G401.6 (cell line): ENCODE results near the gene NAA35.
"Not testable (repeated sequence)": the region's sequence is repeated elsewhere in the genome, so short reads cannot be mapped to it uniquely, and the experiment has no call there.

Source experiments
- FAIRE-seq: peaks from 2 replicates; lab custom pipeline; 2012; peaks lifted over from hg19 to GRCh38; lab: Jason Lieb, UNC

The NAA35 gene

DNA sequence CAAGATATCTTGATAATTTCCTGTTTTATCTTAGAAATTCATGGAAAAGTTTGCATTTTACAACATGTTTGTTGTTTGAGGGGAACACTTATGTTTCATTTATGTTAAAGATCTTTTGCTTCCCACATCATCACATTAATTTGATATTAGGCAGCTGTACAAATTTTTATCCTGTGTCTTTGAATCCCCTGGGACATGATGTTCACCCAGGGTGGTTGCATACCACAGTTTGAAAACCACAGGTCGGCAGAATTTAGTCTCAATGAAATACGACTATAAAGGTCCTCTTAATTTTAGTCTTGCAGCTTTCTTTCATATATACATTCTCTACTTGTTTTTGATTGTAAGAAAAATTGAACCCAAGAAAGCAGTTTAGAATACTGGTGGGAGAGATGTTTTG, 3.7 kb downstream of the NAA35 start:
- FAIRE-seq: no peak

DNA sequence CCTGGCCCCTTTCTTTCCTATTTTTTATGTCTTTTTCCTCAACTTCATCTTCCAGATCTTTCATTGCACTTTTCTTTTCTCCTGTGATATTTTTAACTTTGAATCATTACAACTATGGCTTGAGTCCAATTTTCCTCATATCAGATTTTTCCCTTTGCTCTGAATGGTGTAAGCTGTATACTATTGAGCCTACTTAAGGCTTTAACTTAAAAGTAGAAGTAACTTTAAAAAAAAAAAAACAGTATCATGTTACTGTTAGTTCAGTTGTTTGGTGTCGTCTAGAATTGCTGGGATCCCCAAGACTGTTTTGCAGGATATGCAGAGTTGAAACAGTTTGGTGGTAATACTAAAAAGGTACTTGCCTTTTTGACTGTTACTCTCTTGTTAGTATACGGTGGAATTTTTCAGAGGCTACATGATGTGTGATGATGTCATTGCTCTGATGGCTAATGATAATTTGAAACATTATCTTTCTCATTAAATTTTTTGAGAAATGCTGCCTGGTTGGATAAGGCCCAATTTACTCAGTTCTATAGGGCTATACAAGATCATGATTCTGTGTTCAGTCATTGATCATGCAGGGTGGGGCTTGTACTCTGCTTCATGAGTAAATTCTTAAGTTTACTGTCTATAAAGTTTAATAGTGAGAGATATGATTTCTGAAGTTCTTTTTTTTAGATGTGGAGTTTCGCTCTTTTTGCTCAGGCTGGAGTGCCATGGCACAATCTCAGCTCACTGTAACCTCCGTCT, 8.8 kb downstream of the NAA35 start:
- no peak for FAIRE-seq

DNA sequence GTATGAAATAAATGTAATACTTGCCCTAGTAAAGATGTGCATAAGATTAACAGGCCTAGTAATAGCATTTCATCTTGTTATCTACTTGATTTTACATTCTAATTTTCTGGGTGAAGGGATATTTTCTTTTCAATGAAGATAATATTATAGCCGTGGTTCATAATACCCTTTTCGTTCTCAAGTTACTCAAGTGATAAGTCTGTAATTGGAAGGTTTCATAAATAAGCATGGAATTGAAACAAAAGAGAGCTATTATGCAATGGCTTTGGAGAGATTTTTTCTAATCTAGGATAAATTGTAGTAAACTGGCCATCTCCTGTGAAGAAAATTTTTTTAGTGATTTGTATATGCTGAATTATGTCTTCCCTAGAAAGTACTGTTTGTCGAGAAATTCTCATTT, 19.0 kb downstream of the NAA35 start:
- no peak for FAIRE-seq

DNA sequence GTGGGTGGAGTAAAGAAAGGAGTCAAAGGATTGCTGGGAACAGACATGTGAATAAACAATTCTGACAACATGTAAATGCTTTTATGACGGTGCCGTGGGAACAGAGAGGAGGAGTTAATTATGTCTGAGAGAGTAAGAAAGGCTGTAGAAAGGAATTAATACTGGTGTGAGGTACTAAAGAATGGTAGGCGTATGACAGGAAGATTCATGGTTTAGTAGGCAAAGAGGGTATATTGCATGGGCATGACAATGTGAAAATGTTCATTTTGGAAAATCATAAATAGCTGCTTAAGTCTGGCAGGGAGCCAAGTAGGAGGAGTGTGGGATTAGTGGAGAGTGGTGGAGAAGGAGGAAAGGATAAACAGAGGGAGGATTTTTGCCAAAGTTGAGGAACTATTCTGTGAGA, 19.7 kb downstream of the NAA35 start:
- FAIRE-seq: no peak

DNA sequence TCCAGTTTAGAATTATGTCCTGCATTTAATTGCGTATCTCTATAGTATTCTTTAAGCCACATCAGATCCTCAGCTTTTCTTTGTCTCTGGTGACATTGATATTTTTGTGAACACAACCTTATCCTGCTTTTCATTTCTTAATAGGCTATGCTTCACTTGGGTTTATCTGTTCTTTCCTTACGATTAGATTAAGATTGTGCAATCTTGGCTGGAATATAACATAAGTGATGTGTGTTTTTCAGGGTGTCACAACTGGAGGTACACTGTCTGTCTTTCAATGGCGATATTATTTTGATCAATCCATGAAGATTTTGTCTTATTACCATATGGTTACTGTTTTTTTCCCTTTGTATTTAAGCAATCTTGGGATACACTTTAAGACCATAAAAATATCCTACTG, 23.6 kb downstream of the NAA35 start:
- no peak for FAIRE-seq

DNA sequence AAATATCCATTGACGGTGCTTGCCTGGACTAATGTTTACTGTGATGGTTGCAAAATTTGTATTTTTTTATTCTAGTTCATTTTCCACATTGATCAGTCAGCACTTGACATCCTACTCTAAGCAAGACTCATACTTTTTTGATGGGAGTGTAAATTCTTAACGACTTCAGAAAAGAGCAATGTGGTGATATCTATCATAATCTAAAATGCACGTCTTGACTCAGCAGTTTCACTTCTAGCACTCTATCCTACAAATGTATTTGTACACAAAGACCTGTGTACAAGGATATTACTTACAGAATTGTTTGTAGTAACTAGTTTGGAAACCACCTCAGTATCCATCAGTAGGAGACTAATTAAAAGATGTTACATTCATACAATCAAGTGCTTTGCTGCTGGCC, 24.0 kb downstream of the NAA35 start:
- no peak for FAIRE-seq

DNA sequence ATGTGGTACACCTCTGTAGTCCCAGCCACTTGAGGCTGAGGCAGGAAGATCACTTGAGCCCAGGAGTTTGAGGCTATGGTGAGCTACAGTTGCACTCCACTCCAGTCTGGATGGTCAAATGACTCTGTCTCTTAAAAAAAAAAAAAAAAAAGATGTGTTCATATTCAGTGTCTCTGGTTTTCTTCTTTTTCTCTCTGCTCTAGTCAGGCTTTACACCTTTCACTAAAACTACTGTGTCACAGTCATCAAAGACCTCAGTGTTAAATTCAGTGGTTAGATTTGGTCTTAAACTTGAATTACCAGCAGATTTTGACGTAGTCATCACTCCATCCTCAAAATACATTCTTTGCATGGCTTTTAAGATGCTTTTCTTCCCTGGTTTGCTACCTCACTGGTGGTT, 28.8 kb downstream of the NAA35 start:
- no peak for FAIRE-seq

DNA sequence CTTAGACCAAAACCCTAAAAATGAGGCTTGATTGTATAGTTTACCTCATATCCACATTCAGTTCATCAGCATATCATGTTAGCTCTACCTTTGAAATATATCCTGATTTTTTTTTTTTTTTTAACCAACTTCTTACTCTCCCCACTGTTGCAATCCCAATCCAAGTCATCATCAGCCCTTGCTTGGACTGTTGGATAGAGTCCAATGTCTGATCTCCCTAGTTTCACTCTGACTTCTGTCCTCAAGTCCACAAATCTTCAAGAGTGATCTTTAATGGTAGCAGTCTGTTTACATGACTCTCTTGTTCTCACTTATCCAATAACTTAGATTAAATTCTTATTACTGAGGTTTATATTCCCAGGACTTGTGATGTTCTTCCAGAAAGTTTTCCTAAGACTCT, 30.8 kb downstream of the NAA35 start:
- FAIRE-seq: no peak

DNA sequence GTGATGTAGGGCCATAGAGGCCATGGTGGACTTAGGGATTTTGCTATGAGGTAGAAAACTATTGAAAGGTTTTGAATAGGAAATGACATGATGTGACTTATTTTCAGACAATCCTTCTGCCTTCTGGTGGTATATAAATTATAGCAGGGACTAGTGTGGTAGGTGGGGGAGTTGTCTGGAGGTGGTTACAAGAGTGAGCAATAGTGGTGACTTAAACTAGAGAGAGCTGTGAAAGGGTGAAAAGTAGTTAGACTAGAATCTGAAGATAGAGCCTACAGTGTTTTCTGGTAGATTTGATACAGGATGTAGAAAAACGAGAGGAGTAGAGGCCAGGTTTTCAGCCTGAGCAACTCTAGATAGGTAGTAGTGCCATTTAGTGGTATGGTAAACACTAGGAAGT, 32.3 kb downstream of the NAA35 start:
- FAIRE-seq: no peak

DNA sequence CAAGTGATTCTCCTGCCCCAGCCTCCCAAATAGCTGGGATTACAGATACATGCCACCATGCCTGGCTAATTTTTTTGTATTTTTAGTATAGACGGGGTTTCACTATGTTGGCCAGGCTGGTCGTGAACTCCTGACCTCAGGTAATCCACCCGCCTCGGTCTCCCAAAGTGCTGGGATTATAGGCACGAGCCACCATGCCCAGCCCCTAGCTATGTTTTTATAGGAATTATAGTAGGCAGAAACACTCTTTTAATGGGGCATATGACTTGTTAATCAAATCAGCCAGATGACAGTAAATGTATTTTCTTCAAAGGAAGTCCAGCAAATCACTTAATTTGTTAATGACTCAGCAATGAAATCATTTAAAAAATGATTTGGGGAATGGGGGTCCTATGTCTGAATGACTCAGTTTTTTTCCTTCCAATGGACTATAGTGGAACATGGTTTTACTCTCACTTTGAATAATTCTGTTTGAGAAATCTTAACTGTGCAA, 33.2 kb downstream of the NAA35 start:
- FAIRE-seq: not testable (repeated sequence)

DNA sequence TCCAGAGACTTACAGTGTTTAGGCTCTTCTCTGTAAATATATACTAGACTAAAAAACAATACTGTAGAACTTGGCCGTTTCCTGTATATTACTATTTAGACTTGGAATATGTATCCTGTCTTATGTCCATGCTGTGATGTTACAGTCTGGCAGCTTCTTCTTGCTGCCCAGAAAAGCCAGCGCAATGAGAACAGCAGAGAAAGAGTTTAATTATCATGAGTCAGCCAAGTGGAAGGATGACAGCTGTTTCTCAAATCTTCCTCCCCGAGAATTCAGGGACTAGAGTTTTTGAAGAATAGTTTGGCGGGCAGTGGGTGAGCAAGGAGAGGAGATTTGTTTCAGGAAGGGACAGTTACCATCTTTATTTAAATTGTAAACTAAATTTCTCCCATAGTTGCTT, 37.5 kb downstream of the NAA35 start:
- FAIRE-seq: no peak

DNA sequence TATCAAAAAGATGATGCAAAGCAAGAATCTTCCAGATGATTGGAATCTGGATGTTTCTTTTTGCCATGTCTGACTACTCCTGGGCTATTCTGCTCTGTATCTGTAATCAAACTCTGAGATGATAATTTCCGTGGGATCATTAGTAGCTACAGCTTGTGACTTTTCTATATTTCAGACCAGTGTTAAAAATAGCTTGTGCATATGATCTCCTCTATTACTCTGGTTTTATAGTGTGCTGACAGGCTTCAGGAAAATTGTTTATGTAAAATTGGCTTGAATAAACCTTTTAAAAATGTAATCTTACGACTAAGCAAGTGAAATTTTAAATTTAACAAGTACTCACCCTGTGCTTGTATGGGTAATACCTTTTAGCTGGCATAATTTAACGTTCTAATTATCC, 40.4 kb downstream of the NAA35 start:
- no peak for FAIRE-seq

DNA sequence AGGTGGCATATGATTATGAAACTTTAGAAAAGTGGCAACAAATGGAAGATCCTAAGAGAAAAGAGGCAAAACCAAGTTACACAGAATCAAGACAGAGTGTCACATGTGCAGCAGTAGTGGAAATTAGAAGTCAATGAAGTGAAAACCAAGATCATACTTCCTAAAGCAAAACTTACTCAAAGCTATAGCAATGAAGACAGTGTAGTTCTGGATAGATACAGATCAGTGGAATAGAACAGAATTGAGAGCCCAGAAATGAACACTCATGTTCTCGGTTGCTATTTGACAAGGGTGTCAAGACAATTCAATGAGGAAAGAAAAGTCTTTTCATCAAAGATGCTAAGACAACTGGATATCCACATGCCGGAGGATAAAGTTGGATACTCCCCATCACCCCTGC, 43.5 kb downstream of the NAA35 start:
- FAIRE-seq: no peak

DNA sequence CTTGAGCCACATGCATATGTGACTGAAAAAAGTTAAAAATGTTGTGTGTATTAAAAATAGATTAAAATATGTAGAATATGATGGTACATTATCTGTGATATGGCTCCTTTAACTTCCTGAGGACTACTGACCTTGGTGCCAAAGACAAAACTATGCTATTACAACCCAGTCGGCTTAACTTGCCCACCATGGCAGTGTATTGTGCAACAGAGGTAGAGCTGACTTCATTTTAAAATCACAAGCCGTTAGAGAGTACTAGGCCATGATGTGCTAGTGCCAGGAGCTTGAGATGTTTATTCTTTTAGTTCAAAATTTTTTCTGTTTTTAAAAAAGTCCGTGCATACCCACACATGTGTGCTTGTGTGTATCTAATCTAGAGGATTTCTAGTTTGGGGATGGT, 46.3 kb downstream of the NAA35 start:
- FAIRE-seq: no peak

DNA sequence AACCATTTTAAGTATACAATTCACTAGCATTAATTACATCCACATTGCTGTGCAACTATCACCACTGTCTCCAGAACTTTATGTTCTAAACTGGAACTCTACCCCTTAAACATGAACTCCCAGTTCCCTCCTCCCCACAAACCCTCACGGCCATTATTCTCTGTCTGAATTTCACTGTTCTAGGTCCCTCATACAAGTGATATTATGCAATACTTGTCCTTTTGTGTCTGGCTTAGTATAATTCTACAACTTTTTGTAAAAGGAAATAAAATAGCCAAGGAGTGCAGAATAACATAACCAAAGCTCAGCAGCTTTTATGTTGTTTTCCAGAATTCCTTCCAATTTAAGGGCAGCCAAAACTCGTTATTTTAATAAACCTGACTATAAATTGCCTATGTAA, 53.2 kb downstream of the NAA35 start:
- no peak for FAIRE-seq

DNA sequence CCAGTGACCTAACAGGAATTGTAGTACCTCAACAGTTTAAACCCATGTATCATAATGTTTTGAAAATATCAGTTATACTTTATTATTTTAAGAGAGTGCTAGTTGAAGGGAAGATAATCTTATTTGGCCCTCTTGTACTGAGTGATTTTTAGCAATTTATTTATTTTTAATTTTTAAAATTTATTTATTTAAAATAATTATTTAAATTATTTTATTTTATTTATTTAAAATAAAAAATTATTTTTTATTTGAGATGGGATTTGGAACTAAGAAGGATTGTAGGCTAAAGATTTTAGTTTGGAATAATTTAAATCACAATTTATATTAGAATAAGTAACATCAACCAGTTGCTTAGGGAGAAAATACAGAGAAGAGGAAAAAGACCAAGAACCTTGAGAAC, 54.2 kb downstream of the NAA35 start:
- peak; percentile 95 for FAIRE-seq

DNA sequence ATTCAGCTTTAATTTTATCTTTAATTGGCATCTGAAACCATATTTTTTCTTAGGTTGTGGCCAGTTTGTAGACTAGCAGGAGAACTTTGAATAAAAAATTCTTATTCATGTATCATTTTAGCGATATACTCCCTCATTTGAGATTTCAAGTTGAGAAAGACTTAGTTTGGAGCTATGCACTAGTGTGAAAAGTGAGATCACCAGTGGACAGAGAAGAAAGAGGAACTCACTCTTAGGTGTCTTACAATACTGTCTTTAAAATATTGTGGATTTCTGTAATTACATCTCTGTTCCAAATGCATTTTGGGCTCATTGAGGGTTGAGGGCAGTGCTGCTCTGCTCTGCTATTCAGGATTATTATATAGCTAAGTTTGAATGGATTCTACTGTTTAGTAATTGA, 54.7 kb downstream of the NAA35 start:
- no peak for FAIRE-seq

DNA sequence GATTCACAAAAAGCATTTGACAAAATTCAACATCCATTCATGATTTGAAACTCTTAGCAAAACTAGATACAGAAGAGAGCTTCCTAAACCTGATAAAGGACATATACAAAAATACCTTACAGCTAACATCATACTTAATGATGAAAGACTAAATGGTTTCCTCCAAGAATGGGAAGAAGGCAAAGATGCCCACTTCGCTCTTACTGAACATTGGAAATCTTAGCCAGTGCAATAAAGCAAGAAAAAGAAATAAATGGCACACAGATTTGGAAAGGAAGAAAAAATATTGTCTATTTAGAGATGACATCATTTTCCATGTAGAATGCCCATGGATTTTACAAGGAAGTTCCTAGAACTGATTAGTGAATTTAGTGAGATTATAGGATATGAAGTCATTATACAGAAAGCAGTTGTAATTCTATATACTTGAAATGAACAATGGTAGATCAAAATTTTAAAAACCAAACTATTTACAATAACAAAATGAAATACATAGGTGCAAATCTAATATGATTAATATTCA, 64.4 kb downstream of the NAA35 start:
- FAIRE-seq: peak; percentile 40

DNA sequence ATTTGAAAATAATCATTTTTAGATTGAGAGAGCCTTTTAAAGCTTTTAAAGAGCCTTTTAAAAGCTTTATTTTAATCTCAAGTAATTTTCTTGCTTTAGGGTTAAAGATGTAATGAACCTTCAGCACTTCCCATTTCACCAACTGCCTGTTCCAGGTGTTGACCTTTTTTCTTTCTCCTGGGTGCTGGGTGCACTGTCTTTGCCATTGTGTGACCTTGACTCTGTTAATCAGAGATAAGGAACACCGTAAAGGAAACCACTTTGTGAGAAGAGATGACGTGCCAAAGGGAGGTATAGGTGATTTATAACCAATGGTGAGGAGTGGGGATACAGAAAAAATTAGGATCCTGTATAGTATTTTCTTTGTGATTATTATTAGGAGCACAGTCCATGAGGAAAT, 68.2 kb downstream of the NAA35 start:
- no peak for FAIRE-seq

DNA sequence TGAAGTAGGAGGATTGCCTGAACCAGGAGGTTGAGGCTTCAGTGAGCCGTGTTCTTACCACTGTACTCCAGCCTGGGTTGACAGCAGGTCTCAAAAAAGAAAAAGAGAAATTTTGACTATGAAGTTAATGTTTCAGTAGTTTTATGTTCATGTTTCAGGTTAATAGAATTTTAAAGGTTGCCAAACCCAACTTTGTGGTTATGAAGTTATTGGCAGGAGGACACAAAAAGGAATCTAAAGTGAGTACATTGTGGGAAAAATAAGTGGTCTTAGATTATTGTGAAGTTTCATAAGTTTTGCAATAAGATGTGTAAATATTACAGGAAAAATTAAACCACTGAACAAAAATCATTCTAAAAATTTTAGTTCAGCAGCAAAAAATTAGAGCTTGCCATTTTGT, 79.8 kb downstream of the NAA35 start:
- FAIRE-seq: no peak

DNA sequence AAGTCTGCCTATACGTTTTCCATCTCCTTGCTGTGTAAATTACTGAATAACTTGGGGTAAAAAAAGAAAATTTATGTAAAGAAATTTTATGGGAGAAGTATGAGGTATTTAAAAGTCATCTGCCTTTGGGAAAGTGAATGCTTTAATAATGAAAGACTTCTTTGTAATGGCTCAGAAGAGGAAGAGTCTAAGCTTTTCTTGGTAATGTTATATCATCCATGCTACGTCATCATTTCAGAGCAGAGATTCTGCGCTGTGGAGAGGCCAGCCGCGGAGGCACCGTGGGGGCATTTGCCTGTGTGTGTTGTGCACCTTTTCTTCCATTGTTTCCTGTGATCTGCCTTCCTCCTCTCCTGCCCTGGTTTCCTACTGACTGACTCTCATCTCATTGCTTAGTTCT, 80.2 kb downstream of the NAA35 start:
- no peak for FAIRE-seq

DNA sequence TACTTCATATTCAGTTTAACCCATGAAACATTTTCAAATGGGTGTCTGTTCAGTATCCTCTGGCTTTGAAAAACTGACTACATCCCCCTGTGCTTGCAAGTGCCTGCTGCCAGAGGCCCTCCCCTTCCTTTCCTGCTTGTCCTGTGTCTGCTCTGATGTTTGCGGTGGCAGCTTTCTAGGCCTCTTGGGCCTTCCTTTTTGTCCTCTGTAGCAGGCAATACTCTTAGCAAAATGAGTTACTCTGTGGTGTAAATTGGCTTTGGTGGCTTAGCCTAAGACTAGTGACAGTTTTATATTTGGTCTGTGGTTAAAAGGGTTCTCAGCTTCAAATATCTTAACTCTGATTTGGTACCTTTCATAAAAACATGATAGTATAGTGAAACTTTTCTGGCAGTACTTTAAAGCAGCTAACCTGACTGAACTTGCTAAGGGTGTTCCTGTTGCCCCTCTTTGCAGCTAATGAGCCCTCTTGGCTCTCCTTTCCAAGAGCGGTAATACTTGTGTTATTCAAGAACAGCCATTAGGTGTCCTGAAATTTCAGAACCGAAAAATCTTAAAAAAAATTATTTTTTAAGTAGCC, 81.8 kb downstream of the NAA35 start:
- FAIRE-seq: no peak

DNA sequence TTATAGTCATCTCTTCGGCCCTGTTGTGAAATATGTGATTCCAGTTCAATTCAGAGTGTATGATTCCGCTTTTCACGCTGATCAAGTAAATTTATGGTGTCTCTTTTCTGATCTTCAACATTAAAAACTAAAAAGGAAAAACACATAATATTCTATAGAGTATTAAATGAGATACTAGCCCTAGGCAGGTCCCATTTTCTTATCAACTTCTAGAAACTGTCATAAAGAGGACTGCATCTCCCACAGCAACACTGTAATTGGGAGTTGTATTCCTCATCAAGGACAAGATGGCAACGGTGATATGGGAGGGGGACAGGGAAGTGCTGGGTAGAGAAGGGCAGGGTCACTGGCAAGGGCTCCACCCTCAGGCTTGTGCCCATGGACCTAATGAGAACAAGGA, 86.8 kb downstream of the NAA35 start:
- no peak for FAIRE-seq
